ENCODE results near the gene POMT1. TPM values are rescaled to one million over a fixed set of nuclear protein-coding genes. Genes with fewer than 3 reads are reported as not detected.
"Not testable (repeated sequence)": the region's sequence is repeated elsewhere in the genome, so short reads cannot be mapped to it uniquely, and the experiment has no call there.

Gene POMT1, protein sequence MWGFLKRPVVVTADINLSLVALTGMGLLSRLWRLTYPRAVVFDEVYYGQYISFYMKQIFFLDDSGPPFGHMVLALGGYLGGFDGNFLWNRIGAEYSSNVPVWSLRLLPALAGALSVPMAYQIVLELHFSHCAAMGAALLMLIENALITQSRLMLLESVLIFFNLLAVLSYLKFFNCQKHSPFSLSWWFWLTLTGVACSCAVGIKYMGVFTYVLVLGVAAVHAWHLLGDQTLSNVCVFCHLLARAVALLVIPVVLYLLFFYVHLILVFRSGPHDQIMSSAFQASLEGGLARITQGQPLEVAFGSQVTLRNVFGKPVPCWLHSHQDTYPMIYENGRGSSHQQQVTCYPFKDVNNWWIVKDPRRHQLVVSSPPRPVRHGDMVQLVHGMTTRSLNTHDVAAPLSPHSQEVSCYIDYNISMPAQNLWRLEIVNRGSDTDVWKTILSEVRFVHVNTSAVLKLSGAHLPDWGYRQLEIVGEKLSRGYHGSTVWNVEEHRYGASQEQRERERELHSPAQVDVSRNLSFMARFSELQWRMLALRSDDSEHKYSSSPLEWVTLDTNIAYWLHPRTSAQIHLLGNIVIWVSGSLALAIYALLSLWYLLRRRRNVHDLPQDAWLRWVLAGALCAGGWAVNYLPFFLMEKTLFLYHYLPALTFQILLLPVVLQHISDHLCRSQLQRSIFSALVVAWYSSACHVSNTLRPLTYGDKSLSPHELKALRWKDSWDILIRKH
- 10 to 100 TPM; 33.3 to 45.9 (median 38.0) TPM for total RNA-seq

DNA sequence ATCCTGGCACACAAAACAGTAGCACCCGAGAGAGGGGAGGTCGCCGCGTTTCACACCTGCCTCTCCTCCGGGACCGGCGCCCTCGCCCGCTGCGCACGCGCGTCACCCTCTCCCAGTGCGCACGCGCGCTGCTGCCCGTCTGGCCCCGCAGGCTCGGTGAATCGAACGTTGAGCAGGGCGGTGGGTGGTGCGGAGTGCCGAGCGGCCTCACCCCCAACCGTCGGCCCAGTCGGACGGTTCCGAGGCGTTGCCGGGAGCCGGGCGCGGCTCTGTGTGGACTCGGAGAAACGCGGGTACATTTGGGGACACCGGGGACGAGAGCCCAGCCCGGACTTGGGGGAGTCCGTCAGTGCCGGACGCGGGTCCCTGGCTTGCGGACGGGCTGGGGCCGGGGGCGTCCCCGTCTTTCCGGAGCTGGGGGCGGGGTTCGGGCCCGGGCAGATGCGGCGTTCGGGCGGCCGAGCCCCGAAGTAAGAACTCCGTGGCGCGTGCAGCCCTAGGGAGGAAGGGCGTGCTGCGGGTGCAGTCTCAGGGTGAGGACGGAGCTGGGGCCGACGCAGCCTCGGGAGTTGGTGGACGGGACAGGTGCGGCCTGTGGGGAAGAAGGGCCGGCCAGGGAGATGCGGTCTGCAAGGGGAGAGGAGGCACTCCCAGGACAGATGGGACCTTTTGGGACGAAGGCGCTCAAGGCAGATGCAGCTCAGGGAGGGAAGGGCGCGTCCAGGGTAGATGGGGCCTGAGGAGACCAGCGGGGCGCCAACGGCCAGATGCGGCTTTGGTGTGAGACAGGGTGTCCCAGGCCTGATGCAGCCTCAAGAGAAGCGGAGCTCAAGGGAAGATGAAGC, at the start of gene POMT1:
Gene POMT1, plus strand, starts transcription at position 138 of the 845 bp plus-strand sequence. CDS start 1,301 bp downstream, outside the sequence.
- WGBS, 2 donors, result 0 to 1% methylated on average over 49 to 54 of the region's 83 CpGs

DNA sequence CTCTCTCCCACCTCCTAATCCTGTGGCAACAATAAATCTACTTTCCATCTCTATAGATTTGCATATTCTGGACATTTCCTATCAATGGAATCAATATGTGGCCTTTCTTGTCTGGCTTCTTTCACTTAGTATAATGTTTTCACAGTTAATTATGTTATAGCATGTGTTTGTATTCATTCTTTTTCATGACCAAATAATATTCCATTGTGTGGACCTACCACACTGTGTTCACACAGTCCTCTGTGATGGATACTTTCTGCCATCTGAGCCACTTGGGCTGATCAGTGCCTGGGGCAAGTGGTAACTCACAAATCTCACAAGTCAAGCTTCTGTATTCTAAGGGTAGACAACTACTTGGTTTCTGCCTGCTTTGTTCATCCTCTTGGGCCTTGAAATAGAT, 48.7 kb upstream of the POMT1 start:
- TF ChIP-seq, protein P1, sequence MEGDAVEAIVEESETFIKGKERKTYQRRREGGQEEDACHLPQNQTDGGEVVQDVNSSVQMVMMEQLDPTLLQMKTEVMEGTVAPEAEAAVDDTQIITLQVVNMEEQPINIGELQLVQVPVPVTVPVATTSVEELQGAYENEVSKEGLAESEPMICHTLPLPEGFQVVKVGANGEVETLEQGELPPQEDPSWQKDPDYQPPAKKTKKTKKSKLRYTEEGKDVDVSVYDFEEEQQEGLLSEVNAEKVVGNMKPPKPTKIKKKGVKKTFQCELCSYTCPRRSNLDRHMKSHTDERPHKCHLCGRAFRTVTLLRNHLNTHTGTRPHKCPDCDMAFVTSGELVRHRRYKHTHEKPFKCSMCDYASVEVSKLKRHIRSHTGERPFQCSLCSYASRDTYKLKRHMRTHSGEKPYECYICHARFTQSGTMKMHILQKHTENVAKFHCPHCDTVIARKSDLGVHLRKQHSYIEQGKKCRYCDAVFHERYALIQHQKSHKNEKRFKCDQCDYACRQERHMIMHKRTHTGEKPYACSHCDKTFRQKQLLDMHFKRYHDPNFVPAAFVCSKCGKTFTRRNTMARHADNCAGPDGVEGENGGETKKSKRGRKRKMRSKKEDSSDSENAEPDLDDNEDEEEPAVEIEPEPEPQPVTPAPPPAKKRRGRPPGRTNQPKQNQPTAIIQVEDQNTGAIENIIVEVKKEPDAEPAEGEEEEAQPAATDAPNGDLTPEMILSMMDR (IDR thresholded peaks at IDR 0.05), result no peak
- TF ChIP-seq POLR2A (IDR thresholded peaks at IDR 0.05) (no peak), EP300 (IDR thresholded peaks at IDR 0.05) (no peak)
- Histone ChIP-seq H3K9me3 (no peaks in the 10 kb centered on the region), H3K27ac (no peak overlapping the region), H3K4me3 (no peak overlapping the region), H3K4me1 (no peaks in the 10 kb centered on the region), H3K27me3 (no peaks in the 10 kb centered on the region), H3K36me3 (peaks cover 0 to 98% (median 6%) of the 10 kb centered on the region in 3 donors)
- no peak for DNase-seq (ENCODE audit: low spot score in 2 of 2)

More for the DNA sequence above, at the start of gene POMT1:
- TF ChIP-seq EP300 (IDR thresholded peaks at IDR 0.05), result peak in 1 of 2 donors; percentile 81
- TF ChIP-seq POLR2A (IDR thresholded peaks at IDR 0.05), result peak; percentile 4 to 34
- TF ChIP-seq, protein P1 (IDR thresholded peaks at IDR 0.05), result peak in 1 of 5 experiments; percentile 31
- no peaks in the 10 kb centered on the region for H3K27me3 ChIP-seq
- DNase-seq (ENCODE audit: low spot score in 2 of 2), result peak; percentile 66 to 68
- H3K4me1 ChIP-seq, result peaks cover 0 to 32% (median 18%) of the 10 kb centered on the region in 4 donors
- H3K4me3 ChIP-seq, result peak within 1 kb of the TSS; percentile 60 to 88 (median 74)
- peaks cover 0 to 35% (median 5%) of the 10 kb centered on the region in 3 donors for H3K36me3 ChIP-seq
- H3K9me3 ChIP-seq, result no peaks in the 10 kb centered on the region
- peak within 1 kb of the TSS; percentile 0 to 86 (median 58) for H3K27ac ChIP-seq

DNA sequence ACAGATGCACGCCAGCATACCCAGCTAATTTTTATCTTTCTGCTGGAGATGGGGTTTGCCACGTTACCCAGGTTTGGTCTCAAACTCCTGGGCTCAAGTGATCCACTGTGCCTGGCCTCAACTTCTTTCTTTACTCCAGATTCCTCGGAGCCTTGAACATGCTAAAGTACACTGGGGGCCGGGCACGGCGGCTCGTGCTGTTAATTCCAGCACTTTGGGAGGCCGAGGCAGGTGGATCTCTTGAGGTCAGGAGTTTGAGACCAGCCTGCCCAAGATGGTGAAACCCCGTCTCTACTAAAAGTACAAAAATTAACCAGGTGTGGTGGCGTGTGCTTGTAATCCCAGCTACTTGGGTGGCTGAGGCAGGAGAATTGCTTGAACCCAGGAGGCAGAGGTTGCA, 47.1 kb upstream of the POMT1 start:
- 96 to 97% methylated on average over 10 of the region's 10 CpGs for whole genome bisulfite sequencing, 2 donors
- not testable (repeated sequence) for DNase-seq (ENCODE audit: low spot score in 2 of 2); H3K27ac ChIP-seq; H3K4me1 ChIP-seq; H3K27me3 ChIP-seq; H3K9me3 ChIP-seq; H3K4me3 ChIP-seq
- peaks cover 0 to 99% (median 13%) of the 10 kb centered on the region in 3 donors for H3K36me3 ChIP-seq

DNA sequence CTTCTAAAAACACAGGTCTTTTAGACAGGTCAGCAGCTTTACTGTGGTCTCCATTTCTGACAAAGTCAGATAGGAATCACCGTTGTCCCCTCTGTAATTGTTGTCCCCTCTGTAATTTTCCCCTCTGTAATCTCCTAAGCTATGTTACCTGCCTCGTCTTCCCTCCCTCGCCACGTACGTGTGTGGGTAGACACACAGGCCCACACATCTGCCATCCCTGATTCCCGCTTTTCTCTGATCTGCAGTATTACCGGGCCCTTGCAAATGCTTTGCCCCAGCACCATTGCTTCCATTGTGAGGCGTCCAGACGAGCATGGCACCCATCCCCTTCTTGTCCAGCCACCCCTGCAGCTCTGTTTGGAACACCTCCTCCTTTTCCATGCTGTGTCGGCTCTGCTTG, 45.0 kb upstream of the POMT1 start:
- no peak for TF ChIP-seq POLR2A (IDR thresholded peaks at IDR 0.05)
- no peak for TF ChIP-seq EP300 (IDR thresholded peaks at IDR 0.05)
- TF ChIP-seq, protein P1 (IDR thresholded peaks at IDR 0.05), result no peak
- no peaks in the 10 kb centered on the region for H3K9me3 ChIP-seq
- 85 to 92% methylated on average over 10 of the region's 10 CpGs for WGBS, 2 donors
- no peaks in the 10 kb centered on the region for H3K4me1 ChIP-seq
- no peak overlapping the region for H3K4me3 ChIP-seq
- no peak overlapping the region for H3K27ac ChIP-seq
- no peaks in the 10 kb centered on the region for H3K27me3 ChIP-seq
- DNase-seq (ENCODE audit: low spot score in 2 of 2), result no peak
- peaks cover 0 to 99% (median 17%) of the 10 kb centered on the region in 3 donors for H3K36me3 ChIP-seq

DNA sequence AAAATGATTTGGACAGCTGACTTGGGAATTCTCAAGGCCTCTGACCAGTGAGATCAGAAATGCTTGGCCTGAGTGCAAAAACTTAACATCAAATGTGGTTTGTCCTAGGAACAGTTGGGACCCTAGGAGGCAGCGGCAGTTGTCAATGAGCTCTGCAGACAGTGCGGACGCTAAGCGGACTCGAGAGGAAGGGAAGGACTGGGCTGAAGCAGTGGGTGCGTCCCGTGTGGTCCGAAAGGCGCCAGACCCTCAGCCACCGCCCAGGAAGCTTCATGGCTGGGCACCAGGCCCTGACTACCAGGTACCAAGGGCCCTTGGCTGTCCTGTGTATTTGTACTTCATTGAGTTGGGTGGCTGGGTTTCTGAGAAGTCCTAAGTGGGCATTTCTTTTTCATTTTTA, 43.7 kb upstream of the POMT1 start:
- H3K27me3 ChIP-seq, result no peaks in the 10 kb centered on the region
- no peak overlapping the region for H3K27ac ChIP-seq
- H3K4me1 ChIP-seq, result no peaks in the 10 kb centered on the region
- no peak overlapping the region for H3K4me3 ChIP-seq
- WGBS, 2 donors, result 88 to 89% methylated on average over 10 of the region's 10 CpGs
- H3K36me3 ChIP-seq, result peaks cover 0 to 100% (median 17%) of the 10 kb centered on the region in 3 donors
- TF ChIP-seq POLR2A (IDR thresholded peaks at IDR 0.05), result no peak
- TF ChIP-seq EP300 (IDR thresholded peaks at IDR 0.05), result no peak
- TF ChIP-seq, protein P1 (IDR thresholded peaks at IDR 0.05), result no peak
- no peak for DNase-seq (ENCODE audit: low spot score in 2 of 2)
- no peaks in the 10 kb centered on the region for H3K9me3 ChIP-seq
